CD4-positive, alpha-beta T cell (primary cell): ENCODE measurements around the gene SLC2A5. TPM values are rescaled to one million over a fixed set of nuclear protein-coding genes. Genes with fewer than 3 reads are reported as not detected.

ENCODE experiments used
- ATAC-seq: fragments of 200-7000 bp; cut with Tn5 transposase; one replicate; pipeline ENCODE4 v1.10.0; 2022; ENCODE audit warnings: mild to moderate bottlenecking; ENCODE audit not compliant: poor library complexity
- CTCF ChIA-PET: fragments of 350-600 bp; sonication (Branson Sonifier 250); formaldehyde crosslinking; loops from one replicate; lab custom pipeline; 2021; ENCODE audit warnings: antibody characterized with exemption, inconsistent platforms; lab: Charles Lee
- POLR2A ChIA-PET: fragments of 350-600 bp; sonication (Branson Sonifier 250); formaldehyde crosslinking; loops from one replicate; lab custom pipeline; 2021; ENCODE audit warnings: antibody characterized with exemption, inconsistent platforms; lab: Charles Lee
- DNase-seq, 14 experiments: peaks; one replicate each; pipeline ENCODE4 v3.0.0-alpha.2; 2013 to 2020; ENCODE audit warnings: mixed read lengths in 2 of 14
- H3K27ac ChIP-seq, 2 donors: one replicate each; pipeline versions ENCODE4 v1.5.1 to v1.7.0; 2013; ENCODE audit warnings: low read length in 2 of 2, low read depth in 1 of 2, mild to moderate bottlenecking in 1 of 2
- H3K27me3 ChIP-seq, 2 experiments: 1 replicate in 1 of 2; 2 replicates in 1 of 2; pipeline versions ENCODE4 v1.6.1 to v1.7.0; 2013; ENCODE audit warnings: low read length in 2 of 2, control low read depth in 1 of 2, mild to moderate bottlenecking in 1 of 2, moderate library complexity in 1 of 2; ENCODE audit not compliant: insufficient read depth in 2 of 2, control insufficient read depth in 1 of 2
- H3K36me3 ChIP-seq: one replicate; pipeline ENCODE4 v1.6.1; 2013; ENCODE audit warnings: low read length, control low read depth; ENCODE audit not compliant: insufficient read depth
- H3K4me1 ChIP-seq: one replicate; pipeline ENCODE4 v1.6.1; 2013; ENCODE audit warnings: low read length, control low read depth; ENCODE audit not compliant: insufficient read depth
- H3K4me3 ChIP-seq: one replicate; pipeline ENCODE4 v1.5.1; 2013; ENCODE audit warnings: mild to moderate bottlenecking, low read length, moderate library complexity
- H3K9me3 ChIP-seq, 2 experiments: 1 replicate in 1 of 2; 2 replicates in 1 of 2; pipeline versions ENCODE4 v1.6.1 to v1.7.0; 2013; ENCODE audit warnings: low read length in 2 of 2, mild to moderate bottlenecking in 2 of 2, control low read depth in 1 of 2, moderate library complexity in 1 of 2; ENCODE audit not compliant: control insufficient read depth in 1 of 2, insufficient read depth in 1 of 2
- H3K27ac Mint-ChIP-seq: one replicate; pipeline ENCODE4 v1.8.0; 2020; ENCODE audit warnings: mixed read lengths
- H3K27me3 Mint-ChIP-seq: one replicate; pipeline ENCODE4 v1.8.0; 2021; ENCODE audit warnings: mixed read lengths
- H3K36me3 Mint-ChIP-seq: one replicate; pipeline ENCODE4 v1.8.0; 2021; ENCODE audit warnings: low read depth, mixed read lengths
- H3K4me1 Mint-ChIP-seq: one replicate; pipeline ENCODE4 v1.8.0; 2021; ENCODE audit warnings: low read depth, mixed read lengths
- H3K4me3 Mint-ChIP-seq: one replicate; pipeline ENCODE4 v1.8.0; 2020; ENCODE audit warnings: mild to moderate bottlenecking, mixed read lengths
- H3K9me3 Mint-ChIP-seq: one replicate; pipeline ENCODE4 v1.8.0; 2020; ENCODE audit warnings: mixed read lengths
- CTCF ChIP-seq: fragments of 200-600 bp; IDR thresholded peaks from one replicate; pipeline ENCODE4 v1.8.0; 2022; ENCODE audit warnings: antibody characterized with exemption, mild to moderate bottlenecking
- intact Hi-C, 2 experiments: fragments of 100-400 bp; cut with DNase I in 1 of 2; cut with micrococcal nuclease in 1 of 2; formaldehyde crosslinking; loops; one replicate each; pipeline versions ENCODE4 v1.15.1 to v1.9.0; 2023 to 2025; cut with DNase I, micrococcal nuclease
- total RNA-seq, 174 experiments: library from RNA in 2 of 174; stranded (reverse) in 2 of 174; gene quantifications; one replicate each; pipeline ENCODE4 v1.2.3 and lab custom pipeline; 2021 to 2026

Gene SLC2A5
- total RNA-seq, 2 experiments from 2014 or later = not detected

DNA sequence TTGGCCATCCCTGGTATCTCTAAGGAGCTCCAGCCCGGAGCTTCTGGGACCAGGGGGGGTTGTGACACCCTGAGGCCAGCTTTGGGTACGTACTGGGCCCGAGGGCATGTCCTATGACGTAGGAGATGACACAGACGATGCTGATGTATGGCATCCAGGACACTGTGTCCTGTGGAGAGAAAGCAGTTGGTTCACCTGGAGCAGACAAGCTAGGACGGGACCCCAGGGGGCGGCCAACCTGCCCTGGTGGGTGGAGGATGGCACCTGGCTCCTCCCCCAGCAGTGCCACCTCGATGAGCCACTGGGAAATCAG, 31.1 kb downstream of the SLC2A5 start:
- Histone ChIP-seq H3K36me3 (no peaks in the 10 kb centered on the region), H3K4me3 (no peak overlapping the region), H3K27ac (no peak overlapping the region), H3K4me1 (no peaks in the 10 kb centered on the region), H3K27me3 (no peaks in the 10 kb centered on the region), H3K9me3 (peaks cover 11 to 19% of the 10 kb centered on the region in 2 experiments)
- intact Hi-C loops = no loop called here
- POLR2A ChIA-PET = no interaction called here
- DNase-seq = no peak
- Mint-ChIP-seq H3K27me3 (peaks cover 8% of the 10 kb centered on the region), H3K4me3 (no peak overlapping the region), H3K4me1 (no peaks in the 10 kb centered on the region), H3K9me3 (peaks cover 5% of the 10 kb centered on the region), H3K36me3 (no peaks in the 10 kb centered on the region), H3K27ac (no peak overlapping the region)
- TF ChIP-seq CTCF = no peak
- no peak for ATAC-seq
- CTCF ChIA-PET = no interaction called here

- Histone ChIP-seq H3K27ac (no peak overlapping the region), H3K4me3 (no peak overlapping the region), H3K9me3 (peaks cover 11 to 19% of the 10 kb centered on the region in 2 experiments), H3K36me3 (no peaks in the 10 kb centered on the region), H3K27me3 (no peaks in the 10 kb centered on the region), H3K4me1 (no peaks in the 10 kb centered on the region)
- intact Hi-C loops = no loop called here
- ChIA-PET CTCF (no interaction called here), POLR2A (no interaction called here)
- Mint-ChIP-seq H3K9me3 (peaks cover 5% of the 10 kb centered on the region), H3K36me3 (no peaks in the 10 kb centered on the region), H3K27me3 (peaks cover 8% of the 10 kb centered on the region), H3K27ac (no peak overlapping the region), H3K4me3 (no peak overlapping the region), H3K4me1 (no peaks in the 10 kb centered on the region)
- no peak for ATAC-seq
- TF ChIP-seq CTCF = no peak
- no peak for DNase-seq
Measured at GRCh38 chr1:9037476-9038337, 31.7 kb downstream of the SLC2A5 start.

GRCh38 chr1:9035226-9035625, 34.2 kb downstream of the SLC2A5 start:
- Histone ChIP-seq H3K4me1 (no peaks in the 10 kb centered on the region), H3K27me3 (no peaks in the 10 kb centered on the region), H3K4me3 (no peak overlapping the region), H3K36me3 (no peaks in the 10 kb centered on the region), H3K9me3 (peaks cover 18 to 34% of the 10 kb centered on the region in 2 experiments), H3K27ac (no peak overlapping the region)
- CTCF ChIA-PET = no interaction called here
- Mint-ChIP-seq H3K4me3 (no peak overlapping the region), H3K9me3 (peaks cover 5% of the 10 kb centered on the region), H3K27me3 (peaks cover 8% of the 10 kb centered on the region), H3K4me1 (no peaks in the 10 kb centered on the region), H3K27ac (no peak overlapping the region), H3K36me3 (no peaks in the 10 kb centered on the region)
- ATAC-seq = no peak
- TF ChIP-seq CTCF = no peak
- intact Hi-C loops = no loop called here
- no peak for DNase-seq
- POLR2A ChIA-PET = no interaction called here
